OCI-LY7 (cell line): Measurements from ENCODE around the gene GRWD1. TPM values are rescaled to one million over a fixed set of nuclear protein-coding genes. Genes with fewer than 3 reads are reported as not detected.

Experiments
- BruUV-seq: library from RNA; stranded (reverse); fragments of 400-500 nt; replicated peaks from 2 replicates; lab custom pipeline; 2021; lab: Mats Ljungman, UMichigan
- CTCF ChIA-PET: fragments of 300-600 bp; sonication (Branson Sonifier 250); formaldehyde crosslinking; loops from one replicate; lab custom pipeline; 2022; ENCODE audit warnings: antibody characterized with exemption; ENCODE audit not compliant: unreplicated experiment; lab: Charles Lee
- POLR2A ChIA-PET: fragments of 300-600 bp; sonication (Branson Sonifier 250); formaldehyde crosslinking; loops from one replicate; lab custom pipeline; 2022; ENCODE audit warnings: antibody characterized with exemption; lab: Charles Lee
- DNase-seq: peaks from one replicate; pipeline ENCODE4 v3.0.0-alpha.2; 2015; ENCODE audit warnings: low spot score
- H2AFZ ChIP-seq: fragments of 200-600 bp; sonication (generic), shearing (Covaris generic); 2 replicates; pipeline ENCODE4 v1.6.1; 2014; ENCODE audit warnings: mild to moderate bottlenecking, antibody characterized with exemption, low read length, moderate library complexity
- H3K27ac ChIP-seq: fragments of 200-600 bp; sonication (generic); 2 replicates; pipeline ENCODE4 v1.5.1; 2014; ENCODE audit warnings: mixed run types, low read depth, mild to moderate bottlenecking, moderate library complexity, low read length, inconsistent platforms; ENCODE audit not compliant: poor library complexity, severe bottlenecking
- H3K36me3 ChIP-seq: fragments of 200-600 bp; sonication (generic); 2 replicates; pipeline ENCODE4 v1.6.1; 2014; ENCODE audit warnings: mild to moderate bottlenecking, antibody characterized with exemption, low read length, moderate library complexity, mixed read lengths; ENCODE audit not compliant: insufficient read depth
- H3K4me1 ChIP-seq: fragments of 200-600 bp; sonication (generic); 2 replicates; pipeline ENCODE4 v1.5.1; 2014; ENCODE audit warnings: mild to moderate bottlenecking, low read length; ENCODE audit not compliant: insufficient read depth, poor library complexity, severe bottlenecking
- H3K4me2 ChIP-seq: fragments of 200-600 bp; sonication (generic); 2 replicates; pipeline ENCODE4 v1.6.1; 2014; ENCODE audit warnings: mild to moderate bottlenecking, low read length
- H3K4me3 ChIP-seq: fragments of 200-600 bp; sonication (generic); 2 replicates; pipeline ENCODE4 v1.5.1; 2014; ENCODE audit warnings: mild to moderate bottlenecking, low read depth, low read length; ENCODE audit not compliant: poor library complexity, severe bottlenecking
- H3K79me2 ChIP-seq: fragments of 200-600 bp; sonication (generic); 2 replicates; pipeline ENCODE4 v1.6.1; 2016; ENCODE audit warnings: low read depth, mild to moderate bottlenecking, low read length, moderate library complexity, mixed read lengths; ENCODE audit not compliant: insufficient read depth
- H3K9me2 ChIP-seq: fragments of 200-600 bp; sonication (generic); 2 replicates; pipeline ENCODE4 v1.6.1; 2016; ENCODE audit warnings: mild to moderate bottlenecking, low read length, mixed read lengths; ENCODE audit not compliant: insufficient read depth
- H3K9me3 ChIP-seq: fragments of 200-600 bp; sonication (generic); 2 replicates; pipeline ENCODE4 v1.6.1; 2014; ENCODE audit warnings: mild to moderate bottlenecking, mixed run types, low read length, mixed read lengths
- H4K20me1 ChIP-seq: fragments of 200-600 bp; sonication (generic); 2 replicates; pipeline ENCODE4 v1.6.1; 2014; ENCODE audit warnings: mild to moderate bottlenecking, antibody characterized with exemption, low read length, moderate library complexity, mixed read lengths; ENCODE audit not compliant: insufficient read depth
- CTCF ChIP-seq: fragments of 200-600 bp; sonication (generic); conservative IDR thresholded peaks from 2 replicates; pipeline ENCODE4 v1.5.1; 2014; ENCODE audit warnings: mild to moderate bottlenecking, antibody characterized with exemption, low read length, moderate library complexity, mixed read lengths
- EZH2phosphoT487 ChIP-seq: fragments of 200-600 bp; sonication (generic); IDR thresholded peaks from 2 replicates; pipeline ENCODE4 v1.6.1; 2018; ENCODE audit warnings: low read depth, borderline replicate concordance, mild to moderate bottlenecking, mixed run types, antibody characterized with exemption, low read length, moderate library complexity, mixed read lengths
- intact Hi-C: fragments of 100-400 bp; cut with micrococcal nuclease; formaldehyde crosslinking; loops from one replicate; pipeline ENCODE4 v1.10.0; 2022; ENCODE audit not compliant: unreplicated experiment
- total RNA-seq, 2 experiments: library from RNA; depleted of rRNA in 1 of 2; stranded (reverse); fragments of >200 nt in 1 of 2; shearing (Covaris generic) in 1 of 2; gene quantifications; 2 replicates each; pipeline ENCODE4 v1.2.3, GENCODE V29; 2014 to 2022

GRWD1 gene
- total RNA-seq, 2 experiments from 2014 or later: 32.1 to 35.8 TPM

- intact Hi-C loops: no loop called here
- peaks cover 12% of the 10 kb centered on the region for H3K4me1 ChIP-seq
- H3K9me2 ChIP-seq: no peaks in the 10 kb centered on the region
- ChIA-PET CTCF (no interaction called here), POLR2A (interaction anchor here (0.7 kb wide), 1 partner anchor 37 kb away, joined by 3 read pairs; no protein-coding TSS in a partner anchor)
- peaks cover 22% of the 10 kb centered on the region for H3K79me2 ChIP-seq
- no peak overlapping the region for H3K27ac ChIP-seq
- no TSS peak for BruUV-seq
- DNase-seq: no peak
- TF ChIP-seq CTCF: no peak
- TF ChIP-seq EZH2phosphoT487: no peak
- no peak overlapping the region for H3K4me2 ChIP-seq
- no peak overlapping the region for H3K4me3 ChIP-seq
- no peak overlapping the region for H2AFZ ChIP-seq
- peaks cover 96% of the 10 kb centered on the region for H3K36me3 ChIP-seq
- H3K9me3 ChIP-seq: no peaks in the 10 kb centered on the region
- H4K20me1 ChIP-seq: no peaks in the 10 kb centered on the region
These were observed 5.8 kb downstream of the GRWD1 start for GRCh38 chr19:48451624-48452023.

GRCh38 chr19:48452289-48453190 is 6.8 kb downstream of the GRWD1 start:
- no peaks in the 10 kb centered on the region for H3K9me2 ChIP-seq
- no peak overlapping the region for H2AFZ ChIP-seq
- peaks cover 99% of the 10 kb centered on the region for H3K36me3 ChIP-seq
- BruUV-seq: no TSS peak
- ChIA-PET CTCF (no interaction called here), POLR2A (interaction anchor here (0.6 kb wide), 1 partner anchor 147 kb away, joined by 4 read pairs; no protein-coding TSS in a partner anchor)
- intact Hi-C loops: no loop called here
- no peak overlapping the region for H3K4me2 ChIP-seq
- no peaks in the 10 kb centered on the region for H4K20me1 ChIP-seq
- no peak overlapping the region for H3K27ac ChIP-seq
- no peak overlapping the region for H3K4me3 ChIP-seq
- peaks cover 14% of the 10 kb centered on the region; the same call in 1 of the 2 replicates for H3K79me2 ChIP-seq
- peaks cover 4% of the 10 kb centered on the region for H3K4me1 ChIP-seq
- no peak for TF ChIP-seq EZH2phosphoT487
- no peak for TF ChIP-seq CTCF
- DNase-seq: no peak
- H3K9me3 ChIP-seq: no peaks in the 10 kb centered on the region
